Mucosa of rectum (tissue), 2 donors: ENCODE measurements around the gene PPP1R7.

Experiments used
- H3K27ac ChIP-seq, 2 donors: one replicate each; pipeline ENCODE4 v1.7.0; 2013; ENCODE audit warnings: inconsistent platforms in 2 of 2, low read depth in 2 of 2, low read length in 2 of 2
- H3K27me3 ChIP-seq, 2 donors: one replicate each; pipeline ENCODE4 v1.7.0; 2013; ENCODE audit warnings: low read length in 2 of 2; ENCODE audit not compliant: control insufficient read depth in 2 of 2, insufficient read depth in 2 of 2
- H3K36me3 ChIP-seq, 2 donors: one replicate each; pipeline ENCODE4 v1.7.0; 2013; ENCODE audit warnings: low read length in 2 of 2; ENCODE audit not compliant: control insufficient read depth in 2 of 2, insufficient read depth in 2 of 2
- H3K4me1 ChIP-seq, 2 donors: one replicate each; pipeline ENCODE4 v1.7.0; 2013; ENCODE audit warnings: low read length in 2 of 2, mild to moderate bottlenecking in 1 of 2; ENCODE audit not compliant: control insufficient read depth in 2 of 2, insufficient read depth in 2 of 2
- H3K4me3 ChIP-seq, 2 donors: one replicate each; pipeline ENCODE4 v1.7.0; 2013; ENCODE audit warnings: low read length in 2 of 2
- H3K9ac ChIP-seq, 2 donors: one replicate each; pipeline ENCODE4 v1.7.0; 2013; ENCODE audit warnings: low read length in 2 of 2, low read depth in 1 of 2, mild to moderate bottlenecking in 1 of 2
- H3K9me3 ChIP-seq, 2 donors: one replicate each; pipeline ENCODE4 v1.7.0; 2013; ENCODE audit warnings: low read length in 2 of 2; ENCODE audit not compliant: control insufficient read depth in 2 of 2
- donor health status: healthy.
- donor health status: Normal muscosa, but diverticular disease.

PPP1R7 gene

DNA sequence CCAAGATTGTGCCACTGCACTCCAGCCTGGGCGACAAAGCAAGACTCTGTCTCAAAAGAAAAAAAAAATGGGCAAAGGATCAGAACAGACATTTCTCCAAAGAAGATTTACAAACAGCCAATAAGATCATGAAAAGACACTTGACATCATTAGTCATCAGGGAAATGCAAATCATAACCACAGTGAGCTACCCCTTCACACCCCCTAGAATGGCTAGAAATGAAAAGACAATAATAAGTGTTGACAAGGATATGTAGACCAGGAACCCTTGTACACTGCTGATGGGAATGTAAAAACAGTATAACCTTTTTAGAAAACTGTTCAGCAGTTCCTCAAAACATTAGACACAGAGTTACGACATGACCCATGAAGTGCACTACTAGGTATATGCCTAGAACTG lies 29.8 kb upstream of the PPP1R7 start:
- H3K36me3 ChIP-seq: peaks cover 0 to 4% of the 10 kb centered on the region in 2 donors
- H3K9ac ChIP-seq: no peak overlapping the region
- no peaks in the 10 kb centered on the region for H3K27me3 ChIP-seq

DNA sequence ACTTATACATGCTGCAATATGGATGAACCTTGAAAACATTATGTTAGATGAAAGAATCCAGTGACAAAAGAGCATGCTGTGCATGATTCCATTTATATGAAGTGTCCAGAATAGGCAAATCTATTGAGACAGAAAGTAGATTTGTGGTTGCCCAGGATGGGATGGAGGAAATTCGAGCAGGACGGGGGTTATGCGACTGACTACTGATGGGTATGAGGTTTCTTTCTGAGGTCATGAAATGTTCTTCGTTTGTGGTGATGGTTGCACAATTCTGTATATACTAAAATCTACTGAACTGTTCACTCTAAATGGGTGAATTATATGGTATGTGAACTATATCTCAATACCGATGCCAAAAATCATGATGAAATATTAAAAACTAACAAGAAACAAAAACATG lies 29.3 kb upstream of the PPP1R7 start:
- H3K27me3 ChIP-seq: no peaks in the 10 kb centered on the region
- H3K36me3 ChIP-seq: peaks cover 0 to 4% of the 10 kb centered on the region in 2 donors
- H3K4me1 ChIP-seq: peaks cover 0 to 3% of the 10 kb centered on the region in 2 donors
- H3K9ac ChIP-seq: no peak overlapping the region
- no peak overlapping the region for H3K27ac ChIP-seq
- no peaks in the 10 kb centered on the region for H3K9me3 ChIP-seq
- no peak overlapping the region for H3K4me3 ChIP-seq

More for the DNA sequence above, 29.8 kb upstream of the PPP1R7 start:
- Histone ChIP-seq H3K4me3 (no peak overlapping the region), H3K4me1 (peaks cover 0 to 3% of the 10 kb centered on the region in 2 donors), H3K27ac (no peak overlapping the region), H3K9me3 (no peaks in the 10 kb centered on the region)

- no peak overlapping the region for H3K27ac ChIP-seq
- H3K27me3 ChIP-seq: no peaks in the 10 kb centered on the region
- H3K4me1 ChIP-seq: peaks cover 0 to 3% of the 10 kb centered on the region in 2 donors
- peaks cover 0 to 4% of the 10 kb centered on the region in 2 donors for H3K36me3 ChIP-seq
- H3K9ac ChIP-seq: no peak overlapping the region
- H3K4me3 ChIP-seq: no peak overlapping the region
- no peaks in the 10 kb centered on the region for H3K9me3 ChIP-seq
These were observed 27.8 kb upstream of the PPP1R7 start for GRCh38 chr2:241122376-241123002.

DNA sequence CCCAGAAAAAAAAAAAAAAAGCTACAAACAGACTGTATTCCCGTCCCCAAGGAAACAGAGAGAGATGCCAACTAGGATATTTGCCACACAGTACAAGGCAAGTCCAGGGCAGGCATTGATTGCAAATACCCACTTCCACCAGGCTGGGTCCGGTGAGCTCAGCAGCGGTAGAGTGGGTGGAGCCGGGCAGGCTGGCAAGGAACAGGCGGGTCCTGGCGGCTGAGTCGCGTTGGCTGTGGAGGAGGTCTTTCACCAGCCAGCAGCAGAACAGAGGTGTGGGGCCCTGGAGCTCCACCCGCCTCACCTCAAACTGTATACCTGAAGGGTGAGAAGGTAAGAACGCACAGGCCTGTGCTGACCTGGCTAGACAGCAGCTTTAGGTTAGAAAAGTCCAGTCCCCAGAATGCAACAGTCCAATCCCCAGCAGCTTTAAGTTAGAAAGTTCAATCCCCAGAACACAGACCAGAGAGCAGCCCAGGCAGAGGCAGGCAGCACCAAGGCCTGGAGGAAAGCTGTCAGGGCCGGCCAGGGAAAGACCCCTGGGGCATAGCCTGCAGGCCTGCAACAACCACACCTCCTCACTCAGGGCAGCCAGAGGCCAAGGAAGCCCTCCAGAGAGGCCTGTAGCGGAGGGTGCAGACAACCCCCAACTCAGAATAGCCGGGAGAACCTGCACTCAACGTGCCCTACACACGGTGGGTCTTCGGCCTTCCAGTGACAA lies 26.3 kb upstream of the PPP1R7 start:
- Histone ChIP-seq H3K27me3 (no peaks in the 10 kb centered on the region), H3K9me3 (no peaks in the 10 kb centered on the region), H3K4me1 (peaks cover 0 to 3% of the 10 kb centered on the region in 2 donors), H3K4me3 (no peak overlapping the region), H3K9ac (no peak overlapping the region), H3K36me3 (peaks cover 0 to 4% of the 10 kb centered on the region in 2 donors), H3K27ac (no peak overlapping the region)

GRCh38 chr2:241125626-241126025 lies 24.6 kb upstream of the PPP1R7 start:
- no peak overlapping the region for H3K27ac ChIP-seq
- H3K36me3 ChIP-seq: peaks cover 0 to 4% of the 10 kb centered on the region in 2 donors
- no peaks in the 10 kb centered on the region for H3K27me3 ChIP-seq
- peaks cover 0 to 3% of the 10 kb centered on the region in 2 donors for H3K4me1 ChIP-seq
- H3K9ac ChIP-seq: no peak overlapping the region
- H3K9me3 ChIP-seq: no peaks in the 10 kb centered on the region
- no peak overlapping the region for H3K4me3 ChIP-seq

DNA sequence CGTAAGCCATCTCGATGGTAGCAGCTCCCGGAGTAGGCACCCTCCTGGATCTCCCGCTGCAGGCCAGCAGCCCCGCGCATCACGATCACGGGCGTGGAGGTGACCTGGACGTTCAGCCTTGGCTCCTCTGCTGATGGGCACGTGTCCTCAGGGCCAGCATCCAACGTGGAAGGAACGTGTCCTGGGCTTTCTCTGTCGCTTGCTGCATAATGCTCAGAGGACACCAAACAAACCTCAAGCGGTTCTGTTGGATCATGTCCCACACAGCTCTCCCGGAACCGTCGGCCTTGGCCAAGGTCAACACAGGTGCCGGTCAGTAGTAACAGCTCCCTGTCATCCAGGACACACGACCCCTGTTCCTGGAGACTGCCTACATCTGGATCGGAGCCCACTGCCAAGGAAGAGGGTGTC lies 24.1 kb upstream of the PPP1R7 start:
- H3K27me3 ChIP-seq: no peaks in the 10 kb centered on the region
- H3K9me3 ChIP-seq: no peaks in the 10 kb centered on the region
- H3K36me3 ChIP-seq: peaks cover 0 to 2% of the 10 kb centered on the region in 2 donors
- H3K4me1 ChIP-seq: peaks cover 0 to 3% of the 10 kb centered on the region in 2 donors
- H3K27ac ChIP-seq: no peak overlapping the region
- no peak overlapping the region for H3K9ac ChIP-seq
- H3K4me3 ChIP-seq: no peak overlapping the region

DNA sequence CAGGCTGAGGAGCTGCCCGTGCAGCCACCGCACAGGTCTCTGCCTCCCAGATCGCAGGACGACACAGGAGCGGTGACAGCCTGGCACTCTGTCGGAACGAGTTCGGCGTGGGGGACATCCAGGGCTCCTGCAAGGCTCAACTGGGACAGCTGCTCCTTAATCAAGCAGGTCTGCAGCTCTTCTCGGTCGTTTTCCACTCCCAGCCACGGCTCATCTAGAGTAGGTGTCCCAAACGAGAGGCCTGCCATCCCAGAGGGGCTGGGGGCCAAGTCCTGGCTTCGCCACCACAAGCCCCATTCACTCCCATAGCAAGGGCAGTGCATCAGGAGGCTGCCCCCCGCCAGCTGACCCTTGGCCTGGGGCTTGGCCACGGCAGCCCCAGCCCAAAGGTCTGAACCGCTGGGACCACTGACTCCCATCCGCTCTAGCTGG lies 23.5 kb upstream of the PPP1R7 start:
- Histone ChIP-seq H3K27ac (no peak overlapping the region), H3K36me3 (peaks cover 0 to 5% of the 10 kb centered on the region in 2 donors), H3K4me1 (peaks cover 0 to 3% of the 10 kb centered on the region in 2 donors), H3K4me3 (no peak overlapping the region), H3K27me3 (no peaks in the 10 kb centered on the region), H3K9ac (no peak overlapping the region), H3K9me3 (no peaks in the 10 kb centered on the region)

GRCh38 chr2:241128266-241128665 lies 22.0 kb upstream of the PPP1R7 start:
- H3K9me3 ChIP-seq: no peaks in the 10 kb centered on the region
- H3K4me3 ChIP-seq: no peak overlapping the region
- H3K27ac ChIP-seq: no peak overlapping the region
- no peak overlapping the region for H3K9ac ChIP-seq
- peaks cover 0 to 3% of the 10 kb centered on the region in 2 donors for H3K36me3 ChIP-seq
- no peaks in the 10 kb centered on the region for H3K27me3 ChIP-seq
- H3K4me1 ChIP-seq: peaks cover 0 to 3% of the 10 kb centered on the region in 2 donors

GRCh38 chr2:241129086-241129871 lies 21.0 kb upstream of the PPP1R7 start:
- no peak overlapping the region for H3K27ac ChIP-seq
- H3K4me1 ChIP-seq: no peaks in the 10 kb centered on the region
- no peaks in the 10 kb centered on the region for H3K27me3 ChIP-seq
- no peak overlapping the region for H3K4me3 ChIP-seq
- H3K9me3 ChIP-seq: no peaks in the 10 kb centered on the region
- H3K9ac ChIP-seq: no peak overlapping the region
- peaks cover 0 to 3% of the 10 kb centered on the region in 2 donors for H3K36me3 ChIP-seq

DNA sequence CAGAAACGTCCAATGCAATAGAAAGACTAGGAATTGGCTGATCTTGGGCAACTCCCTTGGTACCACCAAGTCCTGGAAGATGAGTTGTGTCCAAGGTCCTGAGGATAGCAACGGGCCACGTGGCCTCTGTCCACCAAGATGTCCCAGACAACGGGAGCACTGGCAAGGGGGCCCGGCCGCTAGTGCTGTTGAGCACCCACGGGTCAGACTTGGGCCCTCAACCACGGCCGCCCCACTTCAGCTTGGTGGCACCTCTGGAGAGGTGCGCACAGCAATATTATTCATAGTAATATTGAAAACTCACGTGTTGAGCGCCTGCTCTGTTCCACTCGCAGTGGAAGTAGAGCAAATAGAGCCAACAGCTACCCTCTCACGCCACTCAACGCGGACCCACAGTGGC lies 20.0 kb upstream of the PPP1R7 start:
- no peak overlapping the region for H3K9ac ChIP-seq
- H3K27me3 ChIP-seq: no peaks in the 10 kb centered on the region
- H3K27ac ChIP-seq: no peak overlapping the region
- peaks cover 0 to under 1% of the 10 kb centered on the region in 2 donors for H3K4me1 ChIP-seq
- H3K36me3 ChIP-seq: peaks cover 0 to 3% of the 10 kb centered on the region in 2 donors
- no peaks in the 10 kb centered on the region for H3K9me3 ChIP-seq
- no peak overlapping the region for H3K4me3 ChIP-seq
